A549 (cell line): ENCODE data around the gene PTGER1. TPM values are rescaled to one million over a fixed set of nuclear protein-coding genes. Genes with fewer than 3 reads are reported as not detected.

ENCODE experiments used
- ATAC-seq, 2 experiments: fragments of 200-7000 bp in 1 of 2; fragments of >200 bp in 1 of 2; cut with Nextera tagmentation in 1 of 2; cut with Tn5 transposase in 1 of 2; 3 replicates each; pipeline versions ENCODE4 v1.8.0 to v1.9.1; 2018 to 2020; ENCODE audit warnings: mild to moderate bottlenecking in 1 of 2, moderate library complexity in 1 of 2
- CTCF ChIA-PET: fragments of 300-600 bp; sonication (Branson Sonifier 250); formaldehyde crosslinking; extraction: SDS; loops from one replicate; lab custom pipeline; 2021; ENCODE audit warnings: antibody characterized with exemption, inconsistent platforms; lab: Yijun Ruan, JAX
- POLR2A ChIA-PET: fragments of 350-600 bp; formaldehyde crosslinking; extraction: SDS; loops from one replicate; lab custom pipeline; 2021; ENCODE audit warnings: antibody characterized with exemption, inconsistent platforms; lab: Yijun Ruan, JAX
- DNase-seq, 2 experiments: peaks; one replicate each; pipeline versions ENCODE4 v3.0.0 to v3.0.0-alpha.2; 2011 to 2016; ENCODE audit warnings: low read depth in 1 of 2, low spot score in 1 of 2
- FAIRE-seq: peaks from 2 replicates; lab custom pipeline; 2011; peaks lifted over from hg19 to GRCh38; lab: Jason Lieb, UNC
- H3K27ac ChIP-seq, 2 experiments: fragments of >200 bp; sonication (Bioruptor Twin); formaldehyde crosslinking; 3 replicates each; pipeline ENCODE4 v1.5.1; 2016 to 2017
- H3K4me1 ChIP-seq: fragments of >200 bp; sonication (Bioruptor Twin); formaldehyde crosslinking; 3 replicates; pipeline ENCODE4 v1.6.1; 2016
- H3K4me2 ChIP-seq: fragments of >200 bp; sonication (Bioruptor Twin); formaldehyde crosslinking; 3 replicates; pipeline ENCODE4 v1.6.1; 2016
- H3K4me3 ChIP-seq: fragments of >200 bp; sonication (Bioruptor Twin); formaldehyde crosslinking; 3 replicates; pipeline ENCODE4 v1.5.1; 2016
- H3K9me3 ChIP-seq: fragments of >200 bp; sonication (Bioruptor Twin); formaldehyde crosslinking; 3 replicates; pipeline ENCODE4 v1.6.1; 2016
- ATOH8 ChIP-seq: fragments of 250-450 bp; sonication (Bioruptor Pico); IDR thresholded peaks from 2 replicates; pipeline ENCODE4 v1.5.0; 2020; ENCODE audit warnings: low read depth, mild to moderate bottlenecking, moderate library complexity
- BCL3 ChIP-seq: fragments of >200 bp; sonication (Bioruptor Twin); formaldehyde crosslinking; IDR thresholded peaks from 3 replicates; pipeline ENCODE4 v1.6.1; 2016
- BHLHE40 ChIP-seq: IDR thresholded peaks from 2 replicates; pipeline ENCODE4 v1.6.1; 2012; ENCODE audit warnings: low read depth, low read length, inconsistent platforms
- CBX2 ChIP-seq: fragments of 200-600 bp; sonication (generic); IDR thresholded peaks from 2 replicates; pipeline ENCODE4 v1.6.1; 2016; ENCODE audit warnings: low read depth, mild to moderate bottlenecking, borderline replicate concordance
- ESRRA ChIP-seq: fragments of 150-350 bp; IDR thresholded peaks from 2 replicates; pipeline ENCODE4 v1.6.1; 2014; ENCODE audit warnings: mild to moderate bottlenecking, low read length, borderline replicate concordance
- FOSB ChIP-seq: fragments of 250-450 bp; sonication (Bioruptor Pico); IDR thresholded peaks from 2 replicates; pipeline ENCODE4 v1.5.0; 2020; ENCODE audit warnings: mild to moderate bottlenecking, moderate library complexity
- FOSL2 ChIP-seq, 2 experiments: fragments of 450-650 bp in 1 of 2; fragments of >200 bp in 1 of 2; sonication (Bioruptor Twin) in 1 of 2; formaldehyde crosslinking; IDR thresholded peaks; 2 replicates each; pipeline versions ENCODE4 v1.5.0 to v1.6.1; 2016 to 2020; ENCODE audit warnings: mild to moderate bottlenecking in 1 of 2, moderate library complexity in 1 of 2
- FOXS1 ChIP-seq: fragments of 250-450 bp; sonication (Bioruptor Pico); IDR thresholded peaks from 2 replicates; pipeline ENCODE4 v1.5.0; 2020; ENCODE audit warnings: mild to moderate bottlenecking, moderate library complexity
- HES2 ChIP-seq: fragments of >200 bp; sonication (Bioruptor Twin); formaldehyde crosslinking; IDR thresholded peaks from 2 replicates; pipeline ENCODE4 v1.6.1; 2016
- KDM5A ChIP-seq: fragments of 200-600 bp; sonication (generic); IDR thresholded peaks from 2 replicates; pipeline ENCODE4 v1.6.1; 2016; ENCODE audit warnings: antibody characterized with exemption, mild to moderate bottlenecking
- MAFK ChIP-seq: fragments of 450-650 bp; IDR thresholded peaks from 2 replicates; pipeline ENCODE4 v1.6.1; 2014; ENCODE audit not compliant: partially characterized antibody
- MAX ChIP-seq: IDR thresholded peaks from 2 replicates; pipeline ENCODE4 v1.6.1; 2012
- MAZ ChIP-seq: fragments of 150-350 bp; IDR thresholded peaks from 2 replicates; pipeline ENCODE4 v1.6.1; 2014; ENCODE audit warnings: antibody characterized with exemption, low read depth, low read length, borderline replicate concordance
- MYC ChIP-seq: IDR thresholded peaks from 2 replicates; pipeline ENCODE4 v1.6.1; 2012; ENCODE audit warnings: mild to moderate bottlenecking, inconsistent platforms, low read length, improper control_type of control experiment, borderline replicate concordance
- PBX3 ChIP-seq: IDR thresholded peaks from 2 replicates; pipeline ENCODE4 v1.6.1; 2012
- PHF8 ChIP-seq: fragments of 200-600 bp; sonication (generic); IDR thresholded peaks from 2 replicates; pipeline ENCODE4 v1.6.1; 2016; ENCODE audit warnings: low read depth, mild to moderate bottlenecking, antibody characterized with exemption, moderate library complexity, borderline replicate concordance
- POLR2A ChIP-seq: IDR thresholded peaks from 2 replicates; pipeline ENCODE4 v1.6.1; 2012; ENCODE audit warnings: mild to moderate bottlenecking, low read length
- POLR2AphosphoS2 ChIP-seq: conservative IDR thresholded peaks from 2 replicates; pipeline ENCODE4 v1.6.1; 2012; ENCODE audit warnings: low read length, improper control_type of control experiment, inconsistent platforms
- RAD21 ChIP-seq, 2 experiments: fragments of >200 bp in 1 of 2; sonication (Bioruptor Twin) in 1 of 2; formaldehyde crosslinking in 1 of 2; IDR thresholded peaks in 1 of 2; conservative IDR thresholded peaks in 1 of 2; 2 replicates in 1 of 2; 3 replicates in 1 of 2; pipeline ENCODE4 v1.6.1; 2012 to 2018; ENCODE audit warnings: inconsistent platforms in 1 of 2
- RFX5 ChIP-seq: fragments of 450-650 bp; IDR thresholded peaks from 2 replicates; pipeline ENCODE4 v1.7.1; 2014; ENCODE audit warnings: antibody characterized with exemption, mild to moderate bottlenecking, moderate library complexity
- SREBF2 ChIP-seq: fragments of 450-650 bp; IDR thresholded peaks from 2 replicates; pipeline ENCODE4 v1.6.1; 2014; ENCODE audit warnings: mild to moderate bottlenecking, moderate library complexity
- USF2 ChIP-seq: fragments of 450-650 bp; IDR thresholded peaks from 2 replicates; pipeline ENCODE4 v1.6.1; 2014; ENCODE audit warnings: antibody characterized with exemption
- ZC3H11A ChIP-seq: fragments of 450-650 bp; IDR thresholded peaks from 2 replicates; pipeline ENCODE4 v1.6.1; 2014; ENCODE audit warnings: antibody characterized with exemption, mild to moderate bottlenecking
- ZSCAN20 ChIP-seq: fragments of 250-450 bp; sonication (Bioruptor Pico); IDR thresholded peaks from 2 replicates; pipeline ENCODE4 v1.8.0; 2022; ENCODE audit warnings: mild to moderate bottlenecking, moderate library complexity
- WGBS: methylation state at CpG from one replicate; pipeline ENCODE4 v1.1.6; 2017; ENCODE audit errors: missing lambda C conversion rate; 5-methylcytosine and 5-hydroxymethylcytosine counted together
- polyA plus RNA-seq, 4 experiments: library from polyadenylated mRNA; depleted of rRNA in 3 of 4; stranded (reverse); fragments of >200 nt; fragmentation: RNase III in 1 of 4; extraction: RNeasy Plus Mini Kit Qiagen cat#74134 plus additional on column Dnase treatment in 1 of 4; gene quantifications; 2 replicates in 3 of 4; 3 replicates in 1 of 4; pipeline ENCODE4 v1.2.3, GENCODE V29; 2011 to 2017

Gene PTGER1
- polyA plus RNA-seq, 2 of the 4 experiments (the other 2 are of a cell fraction): 0.06 to 0.17 TPM

- DNase-seq: no peak
- FAIRE-seq: no peak
- ChIA-PET POLR2A (no interaction called here), CTCF (interaction anchor here (0.6 to 1.4 kb wide), 4 partner anchors 17 to 622 kb away, joined by 3 to 5 read pairs (median 4); partner anchors contain the start of gene ASF1B)
- Histone ChIP-seq H3K4me2 (peak overlapping the region; percentile 98), H3K27ac (peak overlapping the region; percentile 91 to 98), H3K9me3 (no peaks in the 10 kb centered on the region), H3K4me1 (peaks cover 26% of the 10 kb centered on the region), H3K4me3 (peak overlapping the region; percentile 92)
- 0% methylated on average over 1 of the region's 52 CpGs for WGBS
- ATAC-seq: peak; percentile 37 to 46; a peak in 5 of 6 replicates
- TF ChIP-seq CBX2 (no peak), MAX (peak; percentile 32; the same call in 1 of the 2 replicates), MAZ (no peak), HES2 (no peak), ZC3H11A (no peak), BHLHE40 (peak; percentile 46; the same call in 1 of the 2 replicates), BCL3 (no peak), FOXS1 (no peak), POLR2AphosphoS2 (no peak), SREBF2 (no peak), USF2 (peak; percentile 63), RFX5 (no peak), PHF8 (0 out of 2 replicates have a peak, but pooled peaks have one; percentile 11), ESRRA (no peak), ATOH8 (CRISPR knock-in tag) (no peak), MAFK (no peak)
Observed at GRCh38 chr19:14433554-14434501, 41.3 kb downstream of the PTGER1 start.

- peaks cover 30% of the 10 kb centered on the region for H3K4me1 ChIP-seq
- peak within 1 kb of the TSS; percentile 98 for H3K4me2 ChIP-seq
- CTCF ChIA-PET: interaction anchor here (0.6 to 2.5 kb wide), 17 partner anchors 12 to 296 kb away, joined by 3 to 15 read pairs (median 4); partner anchors contain the start of gene ASF1B
- DNase-seq (peak; percentile 29 to 35), FAIRE-seq (no peak), ATAC-seq (peak; percentile 11 to 54; a peak in 4 of 6 replicates)
- H3K9me3 ChIP-seq: no peaks in the 10 kb centered on the region
- H3K27ac ChIP-seq: peak within 1 kb of the TSS; percentile 91 to 98
- POLR2A ChIA-PET: interaction anchor here (0.7 kb wide), 1 partner anchor 14 kb away, joined by 3 read pairs; no protein-coding TSS in a partner anchor
- H3K4me3 ChIP-seq: peak within 1 kb of the TSS; percentile 92
- 11% methylated on average over 21 of the region's 85 CpGs for WGBS
- 0 out of 2 replicates have a peak, but pooled peaks have one; percentile 40 for TF ChIP-seq MAX
- no peak for TF ChIP-seq PBX3
- TF ChIP-seq FOSL2 (IDR thresholded peaks at IDR 0.05): no peak
- TF ChIP-seq FOSL2 (CRISPR knock-in tag; IDR thresholded peaks at IDR 0.05): no peak
- no peak for TF ChIP-seq ZSCAN20 (CRISPR knock-in tag)
- peak; percentile 19; the same call in 1 of the 2 replicates for TF ChIP-seq POLR2A
- TF ChIP-seq USF2: 0 out of 2 replicates have a peak, but pooled peaks have one; percentile 18
- no peak for TF ChIP-seq MYC
- 0 out of 2 replicates have a peak, but pooled peaks have one; percentile 6 for TF ChIP-seq PHF8
- no peak for TF ChIP-seq FOSB
- TF ChIP-seq RAD21 (conservative IDR thresholded peaks at IDR 0.05 in 1 of 2, IDR thresholded peaks at IDR 0.05 in 1 of 2): no peak
- TF ChIP-seq KDM5A: no peak
Observed at GRCh38 chr19:14432791-14433553, 42.2 kb downstream of the PTGER1 start, which contains the start of gene PKN1. PKN1 (plus strand) TSS chr19:14433306; CDS start chr19:14433522, 216 bp downstream.
